ENCODE results near the gene ACE. TPM values are rescaled to one million over a fixed set of nuclear protein-coding genes. Genes with fewer than 3 reads are reported as not detected.
A peak's percentile ranks its signal among the peaks of the same experiment; 100 is the strongest.

The ACE gene
- total RNA-seq, 1 experiment from 2014 or later, result 7.8 TPM

DNA sequence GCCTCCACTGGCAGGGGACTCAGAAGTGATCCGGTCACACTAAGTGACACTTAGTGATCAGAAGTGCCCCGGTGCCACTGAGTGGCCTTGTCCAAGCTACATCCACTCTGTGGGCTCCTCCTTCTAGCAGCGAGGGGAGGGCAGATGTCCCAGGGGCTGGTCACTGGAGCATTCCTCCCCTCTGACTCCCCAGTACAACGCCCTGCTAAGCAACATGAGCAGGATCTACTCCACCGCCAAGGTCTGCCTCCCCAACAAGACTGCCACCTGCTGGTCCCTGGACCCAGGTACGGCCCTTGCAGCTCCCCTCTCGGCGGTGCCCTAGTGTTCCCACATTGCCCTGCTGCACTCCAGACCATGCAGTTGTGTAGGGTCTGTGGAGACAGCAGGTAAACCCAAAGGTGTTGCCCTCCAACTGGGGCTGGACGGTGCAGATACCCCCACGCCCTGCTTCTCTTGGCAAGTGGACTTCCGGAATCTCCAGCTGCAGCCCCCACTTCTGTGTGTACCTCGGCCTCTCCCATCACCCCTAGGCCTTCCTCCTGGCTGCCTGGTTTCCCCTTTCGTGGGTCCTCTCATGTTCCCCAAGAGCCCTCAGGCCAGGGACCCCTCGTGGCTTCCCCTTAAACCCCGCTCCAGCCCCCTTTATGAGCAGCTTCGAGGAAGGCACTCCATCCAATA lies 2.1 kb downstream of the ACE start (continued):
- TF ChIP-seq, protein P1, sequence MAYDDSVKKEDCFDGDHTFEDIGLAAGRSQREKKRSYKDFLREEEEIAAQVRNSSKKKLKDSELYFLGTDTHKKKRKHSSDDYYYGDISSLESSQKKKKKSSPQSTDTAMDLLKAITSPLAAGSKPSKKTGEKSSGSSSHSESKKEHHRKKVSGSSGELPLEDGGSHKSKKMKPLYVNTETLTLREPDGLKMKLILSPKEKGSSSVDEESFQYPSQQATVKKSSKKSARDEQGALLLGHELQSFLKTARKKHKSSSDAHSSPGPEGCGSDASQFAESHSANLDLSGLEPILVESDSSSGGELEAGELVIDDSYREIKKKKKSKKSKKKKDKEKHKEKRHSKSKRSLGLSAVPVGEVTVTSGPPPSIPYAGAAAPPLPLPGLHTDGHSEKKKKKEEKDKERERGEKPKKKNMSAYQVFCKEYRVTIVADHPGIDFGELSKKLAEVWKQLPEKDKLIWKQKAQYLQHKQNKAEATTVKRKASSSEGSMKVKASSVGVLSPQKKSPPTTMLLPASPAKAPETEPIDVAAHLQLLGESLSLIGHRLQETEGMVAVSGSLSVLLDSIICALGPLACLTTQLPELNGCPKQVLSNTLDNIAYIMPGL (CRISPR knock-in tag; IDR thresholded peaks at IDR 0.05), result peak; percentile 60; the same call in 1 of the 2 replicates

DNA sequence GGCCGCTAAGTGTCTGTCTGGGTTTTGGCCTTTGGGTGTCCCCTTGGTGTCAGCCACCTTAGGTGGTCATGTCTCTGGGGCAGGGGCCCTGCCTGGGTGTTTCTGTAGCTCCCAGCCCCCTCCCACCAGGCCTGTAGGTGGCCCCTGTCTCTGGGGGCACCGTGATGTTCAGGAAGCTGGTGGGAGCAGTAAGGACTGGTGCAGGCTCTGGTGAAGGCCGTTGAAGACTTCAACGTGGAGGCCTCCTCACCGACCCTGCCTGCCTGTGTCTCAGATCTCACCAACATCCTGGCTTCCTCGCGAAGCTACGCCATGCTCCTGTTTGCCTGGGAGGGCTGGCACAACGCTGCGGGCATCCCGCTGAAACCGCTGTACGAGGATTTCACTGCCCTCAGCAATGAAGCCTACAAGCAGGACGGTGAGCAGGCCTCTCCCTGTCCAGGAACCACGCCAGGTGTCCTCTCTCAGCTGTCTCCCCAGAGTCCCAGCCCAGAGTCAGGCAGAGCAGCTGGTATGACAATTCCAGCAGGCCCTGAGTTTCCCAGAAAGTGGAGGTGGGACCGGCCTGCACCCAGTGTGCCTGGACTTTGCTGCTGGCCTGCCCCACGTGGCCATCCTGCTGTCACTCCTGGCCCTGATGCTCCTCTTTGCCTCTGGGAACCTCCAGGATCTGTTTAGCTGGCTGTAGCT lies 2.8 kb downstream of the ACE start:
- H3K27me3 Mint-ChIP-seq (ENCODE audit: low read depth), result peaks cover 28% of the 10 kb centered on the region
- H3K36me3 Mint-ChIP-seq, result no peaks in the 10 kb centered on the region
- no peak overlapping the region for H3K27ac Mint-ChIP-seq
- ChIA-PET POLR2A (interaction anchor here (1.7 kb wide), 2 partner anchors 54 to 219 kb away, joined by 4 read pairs; no protein-coding TSS in a partner anchor), CTCF (interaction anchor here (0.6 to 11.3 kb wide), 28 partner anchors 10 to 231 kb away, joined by 3 to 298 read pairs (median 5); partner anchors contain the start of genes CYB561, KCNH6 and MAP3K3)
- peaks cover 30% of the 10 kb centered on the region for H3K4me1 Mint-ChIP-seq
- DNase-seq (ENCODE audit: low spot score), result no peak
- ATAC-seq, result no peak
- no peaks in the 10 kb centered on the region for H3K9me3 Mint-ChIP-seq
- H3K4me3 Mint-ChIP-seq, result no peak overlapping the region
- TF ChIP-seq, protein P2, sequence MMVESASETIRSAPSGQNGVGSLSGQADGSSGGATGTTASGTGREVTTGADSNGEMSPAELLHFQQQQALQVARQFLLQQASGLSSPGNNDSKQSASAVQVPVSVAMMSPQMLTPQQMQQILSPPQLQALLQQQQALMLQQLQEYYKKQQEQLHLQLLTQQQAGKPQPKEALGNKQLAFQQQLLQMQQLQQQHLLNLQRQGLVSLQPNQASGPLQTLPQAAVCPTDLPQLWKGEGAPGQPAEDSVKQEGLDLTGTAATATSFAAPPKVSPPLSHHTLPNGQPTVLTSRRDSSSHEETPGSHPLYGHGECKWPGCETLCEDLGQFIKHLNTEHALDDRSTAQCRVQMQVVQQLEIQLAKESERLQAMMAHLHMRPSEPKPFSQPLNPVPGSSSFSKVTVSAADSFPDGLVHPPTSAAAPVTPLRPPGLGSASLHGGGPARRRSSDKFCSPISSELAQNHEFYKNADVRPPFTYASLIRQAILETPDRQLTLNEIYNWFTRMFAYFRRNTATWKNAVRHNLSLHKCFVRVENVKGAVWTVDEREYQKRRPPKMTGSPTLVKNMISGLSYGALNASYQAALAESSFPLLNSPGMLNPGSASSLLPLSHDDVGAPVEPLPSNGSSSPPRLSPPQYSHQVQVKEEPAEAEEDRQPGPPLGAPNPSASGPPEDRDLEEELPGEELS (CRISPR knock-in tag; IDR thresholded peaks at IDR 0.05), result no peak
- TF ChIP-seq ZNF232 (CRISPR knock-in tag; IDR thresholded peaks at IDR 0.05) (no peak), SP1 (CRISPR knock-in tag; conservative IDR thresholded peaks at IDR 0.05) (no peak)
- TF ChIP-seq, protein P3, sequence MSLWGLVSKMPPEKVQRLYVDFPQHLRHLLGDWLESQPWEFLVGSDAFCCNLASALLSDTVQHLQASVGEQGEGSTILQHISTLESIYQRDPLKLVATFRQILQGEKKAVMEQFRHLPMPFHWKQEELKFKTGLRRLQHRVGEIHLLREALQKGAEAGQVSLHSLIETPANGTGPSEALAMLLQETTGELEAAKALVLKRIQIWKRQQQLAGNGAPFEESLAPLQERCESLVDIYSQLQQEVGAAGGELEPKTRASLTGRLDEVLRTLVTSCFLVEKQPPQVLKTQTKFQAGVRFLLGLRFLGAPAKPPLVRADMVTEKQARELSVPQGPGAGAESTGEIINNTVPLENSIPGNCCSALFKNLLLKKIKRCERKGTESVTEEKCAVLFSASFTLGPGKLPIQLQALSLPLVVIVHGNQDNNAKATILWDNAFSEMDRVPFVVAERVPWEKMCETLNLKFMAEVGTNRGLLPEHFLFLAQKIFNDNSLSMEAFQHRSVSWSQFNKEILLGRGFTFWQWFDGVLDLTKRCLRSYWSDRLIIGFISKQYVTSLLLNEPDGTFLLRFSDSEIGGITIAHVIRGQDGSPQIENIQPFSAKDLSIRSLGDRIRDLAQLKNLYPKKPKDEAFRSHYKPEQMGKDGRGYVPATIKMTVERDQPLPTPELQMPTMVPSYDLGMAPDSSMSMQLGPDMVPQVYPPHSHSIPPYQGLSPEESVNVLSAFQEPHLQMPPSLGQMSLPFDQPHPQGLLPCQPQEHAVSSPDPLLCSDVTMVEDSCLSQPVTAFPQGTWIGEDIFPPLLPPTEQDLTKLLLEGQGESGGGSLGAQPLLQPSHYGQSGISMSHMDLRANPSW (CRISPR knock-in tag; conservative IDR thresholded peaks at IDR 0.05; ENCODE audit: low read depth), result no peak

DNA sequence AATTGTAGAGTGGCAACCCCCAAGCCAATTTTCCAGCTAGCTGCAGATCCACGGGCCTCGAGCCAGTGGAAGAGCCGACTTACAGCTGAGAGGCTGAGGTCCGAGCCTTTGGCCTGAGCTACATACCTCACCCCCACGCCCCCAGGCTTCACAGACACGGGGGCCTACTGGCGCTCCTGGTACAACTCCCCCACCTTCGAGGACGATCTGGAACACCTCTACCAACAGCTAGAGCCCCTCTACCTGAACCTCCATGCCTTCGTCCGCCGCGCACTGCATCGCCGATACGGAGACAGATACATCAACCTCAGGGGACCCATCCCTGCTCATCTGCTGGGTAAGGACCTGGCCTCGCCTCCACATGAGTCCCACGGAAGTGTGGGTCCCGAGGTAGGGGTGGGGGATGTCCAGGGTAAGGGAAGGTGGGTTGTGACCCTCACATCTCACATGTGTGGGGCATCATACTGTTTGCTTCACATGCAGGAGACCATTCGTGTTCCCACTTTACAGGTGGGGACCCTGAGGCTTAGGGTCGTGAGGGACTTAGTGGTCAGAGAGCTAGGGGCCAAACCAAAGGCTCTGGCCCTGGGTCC lies 3.4 kb downstream of the ACE start:
- ATAC-seq (no peak), DNase-seq (ENCODE audit: low spot score) (no peak)
- no peak overlapping the region for H3K4me3 Mint-ChIP-seq
- peaks cover 25% of the 10 kb centered on the region for H3K27me3 Mint-ChIP-seq (ENCODE audit: low read depth)
- no peak overlapping the region for H3K27ac Mint-ChIP-seq
- ChIA-PET CTCF (interaction anchor here (0.6 to 11.3 kb wide), 7 partner anchors 17 to 216 kb away, joined by 3 to 298 read pairs (median 13); partner anchors contain the start of gene CYB561), POLR2A (no interaction called here)
- peaks cover 24% of the 10 kb centered on the region for H3K4me1 Mint-ChIP-seq
- H3K36me3 Mint-ChIP-seq, result no peaks in the 10 kb centered on the region
- H3K9me3 Mint-ChIP-seq, result no peaks in the 10 kb centered on the region
- TF ChIP-seq FOXJ3 (CRISPR knock-in tag; IDR thresholded peaks at IDR 0.05; ENCODE audit: borderline replicate concordance), result no peak
- TF ChIP-seq ZNF219 (CRISPR knock-in tag; IDR thresholded peaks at IDR 0.05; ENCODE audit: borderline replicate concordance), result no peak
- TF ChIP-seq, protein P4, sequence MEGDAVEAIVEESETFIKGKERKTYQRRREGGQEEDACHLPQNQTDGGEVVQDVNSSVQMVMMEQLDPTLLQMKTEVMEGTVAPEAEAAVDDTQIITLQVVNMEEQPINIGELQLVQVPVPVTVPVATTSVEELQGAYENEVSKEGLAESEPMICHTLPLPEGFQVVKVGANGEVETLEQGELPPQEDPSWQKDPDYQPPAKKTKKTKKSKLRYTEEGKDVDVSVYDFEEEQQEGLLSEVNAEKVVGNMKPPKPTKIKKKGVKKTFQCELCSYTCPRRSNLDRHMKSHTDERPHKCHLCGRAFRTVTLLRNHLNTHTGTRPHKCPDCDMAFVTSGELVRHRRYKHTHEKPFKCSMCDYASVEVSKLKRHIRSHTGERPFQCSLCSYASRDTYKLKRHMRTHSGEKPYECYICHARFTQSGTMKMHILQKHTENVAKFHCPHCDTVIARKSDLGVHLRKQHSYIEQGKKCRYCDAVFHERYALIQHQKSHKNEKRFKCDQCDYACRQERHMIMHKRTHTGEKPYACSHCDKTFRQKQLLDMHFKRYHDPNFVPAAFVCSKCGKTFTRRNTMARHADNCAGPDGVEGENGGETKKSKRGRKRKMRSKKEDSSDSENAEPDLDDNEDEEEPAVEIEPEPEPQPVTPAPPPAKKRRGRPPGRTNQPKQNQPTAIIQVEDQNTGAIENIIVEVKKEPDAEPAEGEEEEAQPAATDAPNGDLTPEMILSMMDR (IDR thresholded peaks at IDR 0.05), result no peak
- TF ChIP-seq KAT7 (CRISPR knock-in tag; IDR thresholded peaks at IDR 0.05; ENCODE audit: borderline replicate concordance), result no peak
- no peak for TF ChIP-seq RORB (CRISPR knock-in tag; IDR thresholded peaks at IDR 0.05)
- TF ChIP-seq, protein P5, sequence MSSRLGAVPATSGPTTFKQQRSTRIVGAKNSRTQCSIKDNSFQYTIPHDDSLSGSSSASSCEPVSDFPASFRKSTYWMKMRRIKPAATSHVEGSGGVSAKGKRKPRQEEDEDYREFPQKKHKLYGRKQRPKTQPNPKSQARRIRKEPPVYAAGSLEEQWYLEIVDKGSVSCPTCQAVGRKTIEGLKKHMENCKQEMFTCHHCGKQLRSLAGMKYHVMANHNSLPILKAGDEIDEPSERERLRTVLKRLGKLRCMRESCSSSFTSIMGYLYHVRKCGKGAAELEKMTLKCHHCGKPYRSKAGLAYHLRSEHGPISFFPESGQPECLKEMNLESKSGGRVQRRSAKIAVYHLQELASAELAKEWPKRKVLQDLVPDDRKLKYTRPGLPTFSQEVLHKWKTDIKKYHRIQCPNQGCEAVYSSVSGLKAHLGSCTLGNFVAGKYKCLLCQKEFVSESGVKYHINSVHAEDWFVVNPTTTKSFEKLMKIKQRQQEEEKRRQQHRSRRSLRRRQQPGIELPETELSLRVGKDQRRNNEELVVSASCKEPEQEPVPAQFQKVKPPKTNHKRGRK (CRISPR knock-in tag; IDR thresholded peaks at IDR 0.05; ENCODE audit: borderline replicate concordance), result no peak
- TF ChIP-seq ATF1 (CRISPR knock-in tag; IDR thresholded peaks at IDR 0.05), result no peak
- TF ChIP-seq FOXK1 (CRISPR knock-in tag; IDR thresholded peaks at IDR 0.05), result no peak
- TF ChIP-seq SMAD3 (CRISPR knock-in tag; IDR thresholded peaks at IDR 0.05; ENCODE audit: borderline replicate concordance), result no peak
- TF ChIP-seq, protein P6, sequence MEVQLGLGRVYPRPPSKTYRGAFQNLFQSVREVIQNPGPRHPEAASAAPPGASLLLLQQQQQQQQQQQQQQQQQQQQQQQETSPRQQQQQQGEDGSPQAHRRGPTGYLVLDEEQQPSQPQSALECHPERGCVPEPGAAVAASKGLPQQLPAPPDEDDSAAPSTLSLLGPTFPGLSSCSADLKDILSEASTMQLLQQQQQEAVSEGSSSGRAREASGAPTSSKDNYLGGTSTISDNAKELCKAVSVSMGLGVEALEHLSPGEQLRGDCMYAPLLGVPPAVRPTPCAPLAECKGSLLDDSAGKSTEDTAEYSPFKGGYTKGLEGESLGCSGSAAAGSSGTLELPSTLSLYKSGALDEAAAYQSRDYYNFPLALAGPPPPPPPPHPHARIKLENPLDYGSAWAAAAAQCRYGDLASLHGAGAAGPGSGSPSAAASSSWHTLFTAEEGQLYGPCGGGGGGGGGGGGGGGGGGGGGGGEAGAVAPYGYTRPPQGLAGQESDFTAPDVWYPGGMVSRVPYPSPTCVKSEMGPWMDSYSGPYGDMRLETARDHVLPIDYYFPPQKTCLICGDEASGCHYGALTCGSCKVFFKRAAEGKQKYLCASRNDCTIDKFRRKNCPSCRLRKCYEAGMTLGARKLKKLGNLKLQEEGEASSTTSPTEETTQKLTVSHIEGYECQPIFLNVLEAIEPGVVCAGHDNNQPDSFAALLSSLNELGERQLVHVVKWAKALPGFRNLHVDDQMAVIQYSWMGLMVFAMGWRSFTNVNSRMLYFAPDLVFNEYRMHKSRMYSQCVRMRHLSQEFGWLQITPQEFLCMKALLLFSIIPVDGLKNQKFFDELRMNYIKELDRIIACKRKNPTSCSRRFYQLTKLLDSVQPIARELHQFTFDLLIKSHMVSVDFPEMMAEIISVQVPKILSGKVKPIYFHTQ (CRISPR knock-in tag; IDR thresholded peaks at IDR 0.05), result no peak
- TF ChIP-seq, protein P7, sequence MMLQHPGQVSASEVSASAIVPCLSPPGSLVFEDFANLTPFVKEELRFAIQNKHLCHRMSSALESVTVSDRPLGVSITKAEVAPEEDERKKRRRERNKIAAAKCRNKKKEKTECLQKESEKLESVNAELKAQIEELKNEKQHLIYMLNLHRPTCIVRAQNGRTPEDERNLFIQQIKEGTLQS (CRISPR knock-in tag; conservative IDR thresholded peaks at IDR 0.05), result no peak
